HK-2 (cell line): ENCODE results near the gene UBAP2.
"Not testable (repeated sequence)": the region's sequence is repeated elsewhere in the genome, so short reads cannot be mapped to it uniquely, and the experiment has no call there.

Experiments
- DNase-seq: peaks from one replicate; pipeline ENCODE4 v3.0.0-alpha.2; 2018; ENCODE audit not compliant: unreplicated experiment

UBAP2 gene

DNA sequence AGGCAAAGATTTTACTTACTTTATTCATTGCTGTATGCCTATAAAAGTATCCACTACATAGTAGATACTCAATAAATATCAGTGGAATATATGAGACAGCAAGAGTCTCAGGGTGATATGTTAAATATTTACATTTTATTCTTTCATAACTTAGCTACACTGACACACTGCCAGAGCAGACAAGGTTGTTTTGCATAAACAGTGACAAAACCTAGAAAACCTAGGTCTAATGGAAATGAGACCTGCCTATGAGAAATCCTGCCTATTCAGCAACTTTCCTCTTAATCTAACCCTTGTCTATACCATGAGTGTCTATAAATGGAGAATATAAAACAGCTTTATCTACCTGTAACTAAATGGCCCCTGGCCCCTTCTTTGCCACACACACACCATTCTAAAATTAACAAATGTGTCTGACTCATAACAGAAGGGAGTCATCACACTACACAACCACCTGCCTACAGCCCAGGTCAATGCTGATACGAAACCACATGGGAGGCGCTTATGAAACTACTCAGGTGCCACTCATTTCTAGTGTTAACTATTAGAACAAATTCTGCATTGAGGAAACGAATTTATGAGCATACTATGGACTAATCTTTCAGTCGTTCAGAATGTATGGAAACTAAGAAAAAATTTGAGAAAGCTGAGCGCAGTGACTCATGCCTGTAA is 60.3 kb downstream of the UBAP2 start:
- DNase-seq = no peak

DNA sequence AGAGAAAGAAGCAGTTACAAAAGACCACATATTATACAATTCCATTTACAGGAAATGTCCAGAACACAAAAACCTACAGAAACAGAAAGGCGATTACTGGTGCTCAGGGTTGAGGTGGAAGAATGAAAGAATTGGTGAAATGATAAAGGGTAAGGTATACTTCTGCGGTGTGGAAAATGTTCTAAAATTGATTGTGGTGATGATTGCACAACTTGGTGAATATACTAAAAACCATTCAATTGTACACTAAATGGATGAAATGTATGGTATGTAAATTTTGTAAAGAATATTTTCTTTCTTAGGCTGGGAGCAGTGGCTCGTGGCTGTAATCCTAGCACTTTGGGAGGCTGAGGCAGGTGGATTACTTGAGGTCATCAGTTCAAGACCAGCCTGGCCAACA is 72.3 kb downstream of the UBAP2 start:
- no peak for DNase-seq

DNA sequence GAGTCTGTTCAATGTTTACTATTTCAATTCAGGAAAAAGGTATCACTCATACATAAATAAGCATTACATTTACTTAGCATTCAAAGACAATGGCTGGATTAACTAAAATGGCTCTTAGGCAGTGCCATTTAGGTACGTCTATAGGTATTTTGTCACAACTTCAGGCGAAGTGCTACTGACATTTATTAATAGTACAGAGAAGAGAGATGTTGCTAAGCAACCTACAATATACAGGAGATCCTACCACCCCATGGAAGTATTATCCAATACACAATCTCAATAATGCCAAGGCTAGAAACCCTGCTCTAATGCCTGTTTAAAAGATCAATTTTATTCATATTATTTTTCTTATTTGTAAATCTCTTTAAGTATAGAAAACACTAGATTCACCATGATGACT is 76.0 kb downstream of the UBAP2 start:
- DNase-seq = no peak

DNA sequence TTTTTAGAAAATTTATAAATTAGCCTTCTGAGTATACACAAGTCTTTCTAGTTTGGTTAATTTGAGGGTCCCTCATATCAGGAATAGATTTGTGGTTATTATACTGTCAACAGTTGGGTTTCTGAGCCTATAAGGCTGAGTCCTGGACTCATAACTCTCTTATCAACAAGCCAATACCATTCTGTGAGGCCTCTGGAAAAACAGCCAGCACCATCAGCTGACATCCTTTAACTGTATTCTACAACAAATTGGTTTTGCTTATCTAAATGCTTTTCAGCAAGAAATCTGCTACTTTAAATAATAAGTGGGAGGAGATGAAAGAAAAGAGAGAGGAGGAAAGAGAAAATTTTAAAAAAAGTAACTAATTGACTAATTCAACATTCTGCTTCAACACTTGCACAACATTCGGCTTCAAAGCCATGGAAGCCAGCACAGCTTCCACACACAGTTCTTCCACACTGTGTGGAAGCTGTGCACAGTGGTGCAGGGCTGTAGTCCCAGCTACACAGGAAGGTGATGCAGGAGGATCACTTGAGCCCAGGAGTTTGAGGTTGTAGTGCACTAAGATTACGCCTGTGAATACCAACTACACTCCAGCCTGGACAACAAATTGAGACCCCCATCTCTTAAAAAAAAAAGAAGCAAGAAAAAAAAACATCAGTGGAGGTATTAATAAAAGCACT is 84.5 kb downstream of the UBAP2 start:
- no peak for DNase-seq

- DNase-seq = not testable (repeated sequence)
Observed at GRCh38 chr9:33962468-33962867, 86.2 kb downstream of the UBAP2 start.

DNA sequence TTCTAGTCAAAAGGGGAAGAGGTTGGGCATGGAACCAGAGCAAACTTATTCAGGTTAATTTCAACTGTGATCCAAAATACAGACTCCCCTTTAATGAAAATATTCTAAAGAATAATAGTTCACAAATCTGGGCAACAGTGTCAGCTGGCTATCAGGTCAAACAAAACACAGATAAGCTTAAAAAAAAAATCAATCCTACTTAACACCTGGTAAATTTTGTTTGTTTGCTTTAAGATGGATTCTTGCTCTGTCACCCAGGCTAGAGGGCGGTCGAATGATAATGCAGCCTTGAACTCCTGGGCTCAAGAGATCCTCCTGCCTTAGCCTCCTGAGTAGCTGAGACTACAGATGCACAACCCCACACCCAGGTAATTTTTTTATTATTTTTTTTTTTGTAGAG is 89.0 kb downstream of the UBAP2 start:
- DNase-seq = no peak

- DNase-seq = no peak
Observed at GRCh38 chr9:33956544-33956943, 92.1 kb downstream of the UBAP2 start.

- DNase-seq = no peak
Observed at GRCh38 chr9:33952066-33952465, 96.6 kb downstream of the UBAP2 start.

DNA sequence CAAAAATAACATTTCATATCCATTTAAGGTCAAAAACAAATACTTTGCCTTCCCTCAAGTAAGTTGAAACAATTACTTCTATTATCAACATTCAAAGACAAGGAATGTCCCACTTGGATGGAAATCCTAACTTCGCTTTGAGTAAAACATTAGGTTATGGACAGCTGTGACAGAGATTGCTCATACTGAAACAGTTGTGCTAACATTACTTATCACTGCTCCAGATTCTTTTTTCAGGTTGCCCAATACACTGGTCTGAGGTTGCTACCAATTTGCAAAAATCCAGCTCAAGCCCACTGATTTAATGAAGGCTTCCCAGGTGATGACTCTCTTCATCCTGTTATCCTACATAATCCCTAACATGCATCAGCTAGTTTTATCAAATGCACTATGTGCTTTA is 98.3 kb downstream of the UBAP2 start:
- DNase-seq = no peak

GRCh38 chr9:33946779-33947535 is 101.7 kb downstream of the UBAP2 start:
- DNase-seq = peak; percentile 20

DNA sequence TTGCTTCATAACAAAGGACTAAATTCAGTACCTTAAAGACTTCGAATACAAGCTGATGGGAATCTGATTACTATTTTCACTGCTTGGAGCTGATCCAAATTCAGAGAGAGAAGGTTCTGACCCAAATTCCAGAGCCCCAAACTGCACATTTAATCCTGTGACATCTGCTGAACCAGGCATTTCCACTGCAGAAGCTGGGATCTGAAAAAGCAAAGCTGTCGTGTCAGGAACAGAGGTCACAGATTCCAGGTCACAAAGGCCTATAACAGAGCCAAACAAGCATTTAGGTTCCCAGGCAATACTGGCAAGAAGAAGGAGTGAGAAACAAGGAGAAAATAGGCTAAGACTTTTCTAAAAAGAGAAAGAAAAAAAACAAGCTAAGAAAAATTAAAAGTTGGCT is 105.3 kb downstream of the UBAP2 start:
- no peak for DNase-seq

- DNase-seq = no peak
Observed at GRCh38 chr9:33942471-33943083, 106.1 kb downstream of the UBAP2 start.

- DNase-seq = no peak
Observed at GRCh38 chr9:33939924-33940874, 108.5 kb downstream of the UBAP2 start.

DNA sequence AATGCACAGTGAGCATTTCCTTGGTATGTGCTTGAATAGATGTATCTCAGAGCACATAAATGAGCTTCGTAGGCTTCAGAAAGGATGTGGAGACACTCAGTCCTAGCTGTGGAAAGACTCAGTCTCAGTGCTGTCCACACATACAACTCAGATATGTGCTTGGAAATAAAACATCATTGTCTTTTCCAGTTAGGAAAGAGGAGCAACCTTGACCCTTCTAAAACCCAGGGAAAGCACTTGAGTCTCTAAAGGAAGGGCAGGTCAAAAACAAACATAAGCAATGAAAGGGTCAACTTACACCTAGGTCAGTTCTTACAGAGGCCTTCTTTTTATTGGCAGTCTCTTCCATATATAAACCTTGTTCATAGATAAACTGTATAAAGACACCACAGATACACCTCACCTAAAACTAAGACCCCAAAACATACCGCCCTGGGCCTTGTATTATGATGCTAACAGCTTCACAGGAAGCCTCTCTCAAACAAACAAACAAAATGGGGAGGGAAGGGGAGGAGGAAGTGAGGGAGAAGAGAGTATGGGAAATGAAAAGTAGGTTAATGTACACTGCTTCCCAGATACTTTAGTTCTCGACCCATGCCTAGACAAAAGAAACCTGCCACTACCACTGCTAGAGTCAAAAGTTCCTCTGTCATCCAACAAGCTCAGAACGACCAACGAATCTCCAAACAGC is 114.4 kb downstream of the UBAP2 start:
- no peak for DNase-seq

DNA sequence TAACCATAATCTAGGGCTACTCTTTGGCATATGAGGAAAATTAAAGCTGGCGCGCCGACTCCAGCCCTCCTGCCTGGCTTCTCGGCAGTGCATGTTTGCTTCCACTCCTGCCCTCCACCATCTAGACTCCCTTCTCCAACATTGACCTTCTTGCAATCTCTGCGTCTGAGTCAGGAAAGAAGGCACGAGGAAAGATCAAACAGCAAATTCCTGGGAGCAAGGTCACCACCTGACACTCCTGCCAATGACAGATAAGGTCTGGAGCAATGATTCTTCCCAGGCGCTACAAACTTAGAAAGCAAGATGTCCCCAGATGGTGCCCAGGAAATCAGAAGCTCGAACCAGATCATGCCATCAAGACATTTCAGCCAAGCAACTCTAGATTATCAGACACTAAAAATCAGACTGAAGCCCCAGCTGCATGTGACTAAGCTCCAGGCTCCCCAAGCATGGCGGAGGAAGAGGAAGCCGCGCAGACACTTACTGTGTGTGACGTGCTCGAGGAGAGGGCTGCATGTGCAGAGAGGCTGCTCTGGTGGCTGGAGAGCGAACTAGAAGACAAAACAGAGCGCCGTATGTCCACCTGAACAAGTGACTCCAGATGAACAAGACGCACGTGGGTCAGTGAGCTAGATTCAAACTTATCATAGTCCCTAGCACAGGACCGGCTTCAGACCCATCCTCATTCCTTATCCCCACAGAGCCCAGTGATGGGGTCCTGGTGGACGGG is 116.4 kb downstream of the UBAP2 start:
- DNase-seq = no peak

DNA sequence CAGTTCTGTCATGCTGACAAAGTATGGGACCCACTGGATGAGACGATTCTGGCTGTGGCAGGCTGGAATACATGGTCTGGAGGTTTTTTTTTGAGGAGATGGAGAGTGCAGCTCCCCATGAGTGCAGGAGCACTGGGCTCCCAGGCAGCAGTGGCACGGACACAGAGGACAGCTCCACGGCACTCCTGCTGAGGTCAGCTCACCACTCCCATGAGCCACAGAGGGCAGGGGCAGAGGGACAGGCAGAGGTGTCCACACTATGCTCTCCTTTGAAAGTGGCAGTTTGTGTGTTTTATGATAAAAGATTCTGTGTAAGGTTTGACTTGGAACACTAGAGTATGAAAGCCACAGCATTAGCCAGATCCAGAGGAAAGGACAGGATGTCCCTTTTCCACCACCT is 117.4 kb downstream of the UBAP2 start:
- no peak for DNase-seq

DNA sequence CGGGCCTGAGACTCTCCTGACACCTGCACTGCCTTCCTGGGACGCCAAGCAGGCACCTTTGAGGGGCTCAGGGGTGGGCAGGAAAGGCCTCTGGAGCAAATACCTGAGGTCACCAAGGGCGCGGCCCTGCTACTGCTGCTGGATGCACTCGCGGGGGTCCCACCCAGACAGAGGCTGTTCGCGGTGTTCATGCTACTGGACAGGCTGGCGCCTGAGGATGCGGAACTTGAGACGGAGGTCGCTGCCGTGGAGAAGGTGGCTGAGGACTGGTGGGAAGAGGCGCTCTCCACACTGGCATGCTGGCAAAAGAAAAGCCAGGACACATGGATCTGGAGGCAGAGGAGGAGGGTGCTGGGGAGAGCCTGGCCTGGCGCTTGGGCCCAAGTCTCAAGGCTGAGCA is 121.0 kb downstream of the UBAP2 start:
- DNase-seq = no peak

DNA sequence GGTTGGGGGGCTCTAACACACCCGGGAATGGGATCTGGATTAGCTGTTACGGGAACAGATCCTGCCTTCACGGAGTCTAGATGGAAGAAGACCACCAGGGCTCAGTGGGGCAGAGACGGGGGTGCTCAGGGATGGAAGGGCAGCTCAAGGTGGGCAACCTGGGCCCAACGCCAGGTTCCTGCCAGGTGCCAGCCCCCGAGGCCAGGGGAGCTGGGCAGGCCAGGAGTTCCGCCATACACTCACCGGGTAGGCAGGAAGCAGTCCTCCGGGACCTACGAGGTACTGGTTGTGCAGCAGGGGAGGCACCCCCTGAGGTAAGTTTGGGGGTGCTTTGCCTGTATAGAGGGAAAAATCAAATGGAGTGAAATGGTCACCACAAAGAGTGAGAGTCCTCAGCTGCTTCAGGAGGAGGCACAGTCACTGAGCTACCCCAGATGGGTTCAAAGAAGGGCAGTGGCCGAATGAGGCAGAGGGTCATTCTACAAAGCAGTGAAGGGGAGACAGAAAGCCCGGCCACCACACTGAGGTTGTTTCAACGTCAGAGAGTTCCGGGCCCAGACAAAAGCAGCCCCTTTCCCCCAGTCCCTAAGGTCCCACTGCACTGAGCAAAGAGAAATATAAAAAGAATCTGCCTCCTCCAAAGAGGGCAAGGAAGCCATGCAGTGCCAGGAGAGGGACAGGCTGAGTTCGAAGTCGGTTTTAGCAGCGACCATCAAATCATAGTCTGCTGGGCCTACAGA is 121.8 kb downstream of the UBAP2 start:
- DNase-seq = no peak
